GM18870 (cell line): ENCODE measurements around the gene ROPN1L.

ENCODE experiments used
- ATAC-seq: cut with Tn5 transposase; IDR thresholded peaks from one replicate; pipeline ENCODE4 v1.9.1; 2021; ENCODE audit warnings: moderate library complexity; ENCODE audit not compliant: unreplicated experiment

ROPN1L gene

GRCh38 chr5:10427201-10427600 is 14.5 kb upstream of the ROPN1L start:
- ATAC-seq, result no peak

GRCh38 chr5:10427978-10428377 is 13.7 kb upstream of the ROPN1L start:
- no peak for ATAC-seq

GRCh38 chr5:10431415-10431814 is 10.3 kb upstream of the ROPN1L start:
- no peak for ATAC-seq

GRCh38 chr5:10432059-10433008 is 9.3 kb upstream of the ROPN1L start:
- ATAC-seq, result no peak

- ATAC-seq, result no peak
These were observed 7.3 kb upstream of the ROPN1L start for GRCh38 chr5:10434392-10434791.

GRCh38 chr5:10438301-10438700 is 3.4 kb upstream of the ROPN1L start:
- no peak for ATAC-seq

GRCh38 chr5:10439692-10440091 is 2.0 kb upstream of the ROPN1L start:
- no peak for ATAC-seq

- ATAC-seq, result no peak
These were observed 1.2 kb upstream of the ROPN1L start for GRCh38 chr5:10440367-10440990.

GRCh38 chr5:10441992-10442435 is 335 bp downstream of the ROPN1L start:
- peak; percentile 55 for ATAC-seq

GRCh38 chr5:10442576-10442975 is 897 bp downstream of the ROPN1L start:
- no peak for ATAC-seq

GRCh38 chr5:10445352-10445751 is 3.7 kb downstream of the ROPN1L start:
- ATAC-seq, result no peak

- ATAC-seq, result no peak
These were observed 4.8 kb downstream of the ROPN1L start for GRCh38 chr5:10446490-10446889.

GRCh38 chr5:10447041-10447440 is 5.4 kb downstream of the ROPN1L start:
- no peak for ATAC-seq

- no peak for ATAC-seq
These were observed 7.2 kb downstream of the ROPN1L start for GRCh38 chr5:10448754-10449360.

GRCh38 chr5:10451137-10451824 is 9.6 kb downstream of the ROPN1L start:
- ATAC-seq, result no peak

- ATAC-seq, result peak; percentile 74
These were observed 11.2 kb downstream of the ROPN1L start for GRCh38 chr5:10452768-10453331.

- ATAC-seq, result no peak
These were observed 11.9 kb downstream of the ROPN1L start for GRCh38 chr5:10453545-10453944.

- ATAC-seq, result no peak
These were observed 13.1 kb downstream of the ROPN1L start for GRCh38 chr5:10454591-10455276.

GRCh38 chr5:10455277-10455670 is 13.6 kb downstream of the ROPN1L start:
- no peak for ATAC-seq
